GM13977 (cell line): ENCODE measurements around the gene FAM124A.

Experiments used
- DNase-seq: peaks from one replicate; pipeline ENCODE4 v3.0.0; 2012; ENCODE audit warnings: low spot score
- CTCF ChIP-seq: IDR thresholded peaks from 2 replicates; pipeline ENCODE4 v1.5.1; 2012; ENCODE audit warnings: mild to moderate bottlenecking, control low read depth; ENCODE audit not compliant: insufficient read depth; ENCODE audit errors: extremely low read depth, missing control alignments
- in situ Hi-C: fragments of 300-500 bp; cut with MboI; formaldehyde crosslinking; loops from one replicate; pipeline ENCODE4 v1.12.0; 2022; ENCODE audit warnings: low sequenced_read_pairs, low pct_unique_long_range_greater_than_20kb, mixed read lengths, inconsistent platforms; ENCODE audit not compliant: unreplicated experiment

The FAM124A gene

GRCh38 chr13:51213173-51213728 is 8.9 kb upstream of the FAM124A start:
- DNase-seq = no peak
- no peak for TF ChIP-seq CTCF
- in situ Hi-C loops = no loop called here

GRCh38 chr13:51218626-51219025 is 3.6 kb upstream of the FAM124A start:
- no peak for TF ChIP-seq CTCF
- in situ Hi-C loops = no loop called here
- no peak for DNase-seq

- in situ Hi-C loops = no loop called here
- no peak for DNase-seq
- TF ChIP-seq CTCF = no peak
These were observed 1.5 kb upstream of the FAM124A start for GRCh38 chr13:51220706-51221105.

- in situ Hi-C loops = no loop called here
- no peak for TF ChIP-seq CTCF
- no peak for DNase-seq
These were observed 1.1 kb upstream of the FAM124A start for GRCh38 chr13:51221108-51221507.

GRCh38 chr13:51221674-51222036 is 543 bp upstream of the FAM124A start:
- no peak for TF ChIP-seq CTCF
- no peak for DNase-seq
- in situ Hi-C loops = no loop called here

- no peak for TF ChIP-seq CTCF
- in situ Hi-C loops = no loop called here
- no peak for DNase-seq
These were observed 725 bp downstream of the FAM124A start for GRCh38 chr13:51222686-51223559.
